Gastrocnemius medialis (tissue), 4 donors: Measurements from ENCODE around the gene TMEM51. TPM values are rescaled to one million over a fixed set of nuclear protein-coding genes. Genes with fewer than 3 reads are reported as not detected.
"Not testable (repeated sequence)": the region's sequence is repeated elsewhere in the genome, so short reads cannot be mapped to it uniquely, and the experiment has no call there.

Source experiments
- ATAC-seq, 2 donors: fragments of 150-250 bp; one replicate each; pipeline ENCODE4 v1.9.1; 2016
- DNase-seq, 2 donors: peaks; one replicate each; pipeline ENCODE4 v3.0.0-alpha.2; 2019
- H3K27ac ChIP-seq, 4 donors: fragments of 200-600 bp; sonication (generic); 1 replicate in 1 of 4; 2 replicates in 3 of 4; pipeline ENCODE4 v1.5.1; 2016 to 2018; ENCODE audit warnings: mild to moderate bottlenecking in 2 of 4, moderate library complexity in 1 of 4
- H3K27me3 ChIP-seq, 3 donors: fragments of 200-600 bp; sonication (generic) in 2 of 3; 1 replicate in 1 of 3; 2 replicates in 2 of 3; pipeline versions ENCODE4 v1.5.1 to v1.6.0; 2016 to 2019; ENCODE audit warnings: mild to moderate bottlenecking in 1 of 3, moderate library complexity in 1 of 3
- H3K36me3 ChIP-seq, 2 donors: fragments of 200-600 bp; sonication (generic) in 1 of 2; one replicate each; pipeline ENCODE4 v1.5.1; 2017 to 2018
- H3K4me1 ChIP-seq, 2 donors: fragments of 200-600 bp; sonication (generic) in 1 of 2; one replicate each; pipeline ENCODE4 v1.5.1; 2016 to 2017; ENCODE audit warnings: mild to moderate bottlenecking in 2 of 2
- H3K4me3 ChIP-seq, 4 donors: fragments of 200-600 bp; sonication (generic) in 3 of 4; 1 replicate in 1 of 4; 2 replicates in 3 of 4; pipeline ENCODE4 v1.5.1; 2016 to 2019; ENCODE audit warnings: mild to moderate bottlenecking in 2 of 4
- H3K9me3 ChIP-seq, 3 donors: fragments of 200-600 bp; sonication (generic) in 2 of 3; 1 replicate in 1 of 3; 2 replicates in 2 of 3; pipeline ENCODE4 v1.5.1; 2016 to 2019
- POLR2A ChIP-seq, 2 donors: fragments of 450-650 bp; IDR thresholded peaks; one replicate each; pipeline ENCODE4 v1.6.1; 2017; ENCODE audit warnings: antibody characterized with exemption in 2 of 2, mild to moderate bottlenecking in 2 of 2, moderate library complexity in 2 of 2
- in situ Hi-C, 4 donors: fragments of 200-750 bp; cut with MboI; loops; one replicate each; pipeline versions ENCODE4 v1.15.0 to v1.8.0; 2017; ENCODE audit warnings: low sequenced_read_pairs in 4 of 4
- intact Hi-C: fragments of 100-400 bp; cut with DNase I; formaldehyde crosslinking; loops from one replicate; pipeline ENCODE4 v1.15.1; 2023; ENCODE audit warnings: low total_unique reads
- total RNA-seq, 4 donors: library from RNA; depleted of rRNA; stranded (reverse); fragments of >200 nt; gene quantifications; one replicate each; pipeline versions ENCODE4 v1.1.0 to v1.2.3, GENCODE V29; 2016
- TF ChIP-seq, protein P1 (sequence below), 5 experiments: fragments of 450-650 bp in 3 of 5; fragments of 200-600 bp in 2 of 5; sonication (generic) in 2 of 5; IDR thresholded peaks in 4 of 5; conservative IDR thresholded peaks in 1 of 5; 1 replicate in 4 of 5; 2 replicates in 1 of 5; pipeline ENCODE4 v1.5.1; 2016 to 2019; ENCODE audit warnings: antibody characterized with exemption in 5 of 5, mild to moderate bottlenecking in 3 of 5, moderate library complexity in 3 of 5

The TMEM51 gene
- total RNA-seq, 4 donors from 2014 or later: 0.73 to 2.7 (median 1.8) TPM; not detected in 1

DNA sequence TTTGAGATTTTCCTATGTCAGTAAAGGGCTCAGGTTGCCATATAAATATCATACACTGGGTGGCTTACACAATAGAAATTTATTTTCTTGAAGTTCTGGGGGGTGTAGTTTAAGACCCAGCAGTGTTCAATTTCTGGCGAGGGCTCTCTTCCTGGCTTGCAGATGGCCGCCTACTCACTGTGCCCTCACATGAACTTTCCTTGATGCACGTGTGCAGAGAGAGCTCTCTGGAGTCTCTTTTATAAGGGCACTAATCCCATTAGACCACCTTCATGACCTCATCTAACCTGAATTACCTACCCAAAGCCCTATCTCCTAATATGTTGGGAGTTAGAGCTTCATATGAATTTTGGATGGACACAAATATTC, 21.1 kb downstream of the TMEM51 start:
- TF ChIP-seq, protein P1, sequence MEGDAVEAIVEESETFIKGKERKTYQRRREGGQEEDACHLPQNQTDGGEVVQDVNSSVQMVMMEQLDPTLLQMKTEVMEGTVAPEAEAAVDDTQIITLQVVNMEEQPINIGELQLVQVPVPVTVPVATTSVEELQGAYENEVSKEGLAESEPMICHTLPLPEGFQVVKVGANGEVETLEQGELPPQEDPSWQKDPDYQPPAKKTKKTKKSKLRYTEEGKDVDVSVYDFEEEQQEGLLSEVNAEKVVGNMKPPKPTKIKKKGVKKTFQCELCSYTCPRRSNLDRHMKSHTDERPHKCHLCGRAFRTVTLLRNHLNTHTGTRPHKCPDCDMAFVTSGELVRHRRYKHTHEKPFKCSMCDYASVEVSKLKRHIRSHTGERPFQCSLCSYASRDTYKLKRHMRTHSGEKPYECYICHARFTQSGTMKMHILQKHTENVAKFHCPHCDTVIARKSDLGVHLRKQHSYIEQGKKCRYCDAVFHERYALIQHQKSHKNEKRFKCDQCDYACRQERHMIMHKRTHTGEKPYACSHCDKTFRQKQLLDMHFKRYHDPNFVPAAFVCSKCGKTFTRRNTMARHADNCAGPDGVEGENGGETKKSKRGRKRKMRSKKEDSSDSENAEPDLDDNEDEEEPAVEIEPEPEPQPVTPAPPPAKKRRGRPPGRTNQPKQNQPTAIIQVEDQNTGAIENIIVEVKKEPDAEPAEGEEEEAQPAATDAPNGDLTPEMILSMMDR (IDR thresholded peaks at IDR 0.05 in 4 of 5, conservative IDR thresholded peaks at IDR 0.05 in 1 of 5): no peak
- TF ChIP-seq POLR2A (IDR thresholded peaks at IDR 0.05): no peak
- H3K36me3 ChIP-seq: no peaks in the 10 kb centered on the region
- no peak overlapping the region for H3K4me3 ChIP-seq
- in situ Hi-C loops: no loop called here
- no peaks in the 10 kb centered on the region for H3K9me3 ChIP-seq
- DNase-seq (no peak), ATAC-seq (no peak)
- peaks cover 0 to 6% of the 10 kb centered on the region in 2 donors for H3K4me1 ChIP-seq
- H3K27ac ChIP-seq: no peak overlapping the region
- intact Hi-C loops: no loop called here
- H3K27me3 ChIP-seq: no peaks in the 10 kb centered on the region

DNA sequence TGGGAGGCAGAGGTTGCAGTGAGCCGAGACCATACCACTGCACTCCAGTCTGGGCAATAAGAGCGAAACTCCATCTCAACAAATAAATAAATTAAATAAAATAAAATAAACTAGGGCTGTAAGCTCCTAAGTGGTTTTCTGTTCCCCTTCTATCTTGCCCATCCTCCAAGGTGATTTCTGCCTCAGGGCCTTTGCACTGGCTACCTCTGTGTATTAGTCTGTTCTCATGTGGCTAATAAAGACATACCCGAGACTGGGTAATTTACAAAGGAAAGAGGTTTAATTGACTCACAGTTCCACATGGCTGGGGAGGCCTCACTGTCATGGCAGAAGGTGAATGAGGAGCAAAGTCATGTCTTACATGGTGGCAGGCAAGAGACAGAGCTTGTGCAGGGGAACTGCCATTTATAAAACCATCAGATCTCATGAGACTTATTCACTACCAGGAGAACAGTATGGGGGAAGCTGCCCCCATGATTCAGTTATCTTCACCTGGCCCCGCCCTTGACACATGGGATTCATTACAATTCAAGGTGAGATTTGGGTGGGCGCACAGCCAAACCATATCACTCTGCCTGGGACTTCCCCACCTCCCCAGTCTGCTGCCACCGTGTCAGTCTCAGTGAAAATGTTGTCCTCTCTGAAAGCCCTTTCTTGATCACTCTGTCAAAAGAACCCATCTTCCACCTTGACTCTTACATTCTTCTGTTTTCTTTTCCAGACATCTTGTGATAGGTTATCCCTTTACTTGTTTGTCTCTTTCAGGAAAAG, 22.0 kb downstream of the TMEM51 start:
- H3K4me1 ChIP-seq, intact Hi-C loops, H3K27me3 ChIP-seq, H3K36me3 ChIP-seq, ATAC-seq, H3K9me3 ChIP-seq, H3K4me3 ChIP-seq, H3K27ac ChIP-seq, DNase-seq, in situ Hi-C loops: not testable (repeated sequence)

- TF ChIP-seq, protein P1 (IDR thresholded peaks at IDR 0.05 in 4 of 5, conservative IDR thresholded peaks at IDR 0.05 in 1 of 5): no peak
- TF ChIP-seq POLR2A (IDR thresholded peaks at IDR 0.05): no peak
- ATAC-seq (no peak), DNase-seq (no peak)
- Histone ChIP-seq H3K36me3 (no peaks in the 10 kb centered on the region), H3K27ac (no peak overlapping the region), H3K9me3 (no peaks in the 10 kb centered on the region), H3K4me3 (no peak overlapping the region), H3K27me3 (no peaks in the 10 kb centered on the region), H3K4me1 (peaks cover 0 to 6% of the 10 kb centered on the region in 2 donors)
- intact Hi-C loops (no loop called here), in situ Hi-C loops (no loop called here)
Measured at GRCh38 chr1:15176120-15176519, 22.6 kb downstream of the TMEM51 start.

DNA sequence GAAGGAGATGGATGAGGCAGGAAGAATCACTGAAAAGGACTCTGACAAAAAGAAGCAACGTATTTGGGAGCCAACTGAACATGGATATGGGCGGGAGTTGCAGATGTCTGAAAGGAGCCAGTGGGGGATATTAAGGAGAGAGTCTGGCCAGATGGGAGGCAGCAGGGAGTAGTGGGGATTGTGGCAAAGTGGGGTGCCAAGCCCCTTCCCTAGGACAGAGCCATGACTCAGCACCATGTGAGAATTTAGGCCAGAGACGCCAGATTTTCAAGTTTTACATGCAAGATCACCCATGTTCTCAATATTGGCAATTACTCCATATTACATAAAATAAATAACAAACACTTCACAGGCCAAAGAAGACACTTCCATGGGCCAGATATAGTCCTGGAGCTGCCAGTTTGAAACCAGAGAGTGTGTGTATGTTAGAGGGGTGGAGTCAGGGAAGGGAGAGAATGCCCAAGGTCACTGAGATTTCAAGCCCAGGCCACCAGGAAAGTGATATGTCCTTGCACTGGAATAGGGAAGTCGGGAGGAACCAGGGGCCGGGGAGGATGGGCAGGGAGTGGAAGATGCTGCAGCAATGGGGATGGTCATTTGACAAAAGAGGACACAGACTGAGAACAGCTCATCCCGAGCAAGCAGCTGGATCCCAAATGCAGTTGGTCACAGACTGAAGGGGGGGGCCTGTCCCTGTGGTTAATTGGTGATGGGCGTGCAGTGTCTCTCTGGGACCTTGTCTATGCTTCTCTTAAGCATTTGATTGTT, 23.5 kb downstream of the TMEM51 start:
- in situ Hi-C loops: no loop called here
- Histone ChIP-seq H3K27me3 (no peaks in the 10 kb centered on the region), H3K4me1 (peaks cover 0 to 6% of the 10 kb centered on the region in 2 donors), H3K36me3 (no peaks in the 10 kb centered on the region), H3K9me3 (no peaks in the 10 kb centered on the region), H3K27ac (no peak overlapping the region), H3K4me3 (no peak overlapping the region)
- ATAC-seq (no peak), DNase-seq (no peak)
- no peak for TF ChIP-seq POLR2A (IDR thresholded peaks at IDR 0.05)
- TF ChIP-seq, protein P1 (IDR thresholded peaks at IDR 0.05 in 4 of 5, conservative IDR thresholded peaks at IDR 0.05 in 1 of 5): no peak
- intact Hi-C loops: no loop called here

GRCh38 chr1:15177710-15178166, 24.2 kb downstream of the TMEM51 start:
- no peak overlapping the region for H3K27ac ChIP-seq
- H3K9me3 ChIP-seq: no peaks in the 10 kb centered on the region
- intact Hi-C loops (no loop called here), in situ Hi-C loops (no loop called here)
- no peak for TF ChIP-seq POLR2A (IDR thresholded peaks at IDR 0.05)
- TF ChIP-seq, protein P1 (IDR thresholded peaks at IDR 0.05 in 4 of 5, conservative IDR thresholded peaks at IDR 0.05 in 1 of 5): no peak
- H3K4me3 ChIP-seq: no peak overlapping the region
- no peaks in the 10 kb centered on the region for H3K36me3 ChIP-seq
- no peaks in the 10 kb centered on the region for H3K27me3 ChIP-seq
- peaks cover 0 to 6% of the 10 kb centered on the region in 2 donors for H3K4me1 ChIP-seq
- ATAC-seq (no peak), DNase-seq (no peak)
